ENCODE results near the gene FBLN1. TPM values are rescaled to one million over a fixed set of nuclear protein-coding genes. Genes with fewer than 3 reads are reported as not detected.

Gene FBLN1
- polyA plus RNA-seq, 1 donor from 2014 or later, result 3.4 TPM

GRCh38 chr22:45638834-45639746 lies 136.4 kb downstream of the FBLN1 start:
- Histone ChIP-seq H2AFZ (ENCODE audit: low read depth, low read length) (no peak overlapping the region), H3K4me3 (ENCODE audit: low read length) (no peak overlapping the region), H3K4me2 (ENCODE audit: low read length) (no peak overlapping the region), H4K20me1 (ENCODE audit: insufficient read depth) (no peaks in the 10 kb centered on the region), H3K9me3 (ENCODE audit: low read length) (no peaks in the 10 kb centered on the region), H3K27ac (ENCODE audit: low read length) (no peak overlapping the region), H3K36me3 (ENCODE audit: insufficient read depth, low read length) (no peaks in the 10 kb centered on the region), H3F3A (ENCODE audit: insufficient read depth, low read length, poor library complexity, severe bottlenecking) (no peaks in the 10 kb centered on the region), H3K9me2 (ENCODE audit: insufficient read depth, low read length) (no peaks in the 10 kb centered on the region), H3K9ac (ENCODE audit: low read length) (no peak overlapping the region), H3K79me2 (replicated peaks; ENCODE audit: insufficient read depth, low read length) (no peaks in the 10 kb centered on the region), H3K27me3 (ENCODE audit: insufficient read depth, low read depth, low read length) (no peaks in the 10 kb centered on the region)
- no peak for TF ChIP-seq POLR2AphosphoS5 (IDR thresholded peaks at IDR 0.05)
- no peak for TF ChIP-seq REST (IDR thresholded peaks at IDR 0.05; ENCODE audit: borderline replicate concordance)
- no peak for TF ChIP-seq TAF1 (IDR thresholded peaks at IDR 0.05; ENCODE audit: low read depth)
- no peak for TF ChIP-seq EP300 (conservative IDR thresholded peaks at IDR 0.05; ENCODE audit: poor library complexity, severe bottlenecking)
- no peak for TF ChIP-seq CTCF (IDR thresholded peaks at IDR 0.05; ENCODE audit: poor library complexity, severe bottlenecking)
- no peak for TF ChIP-seq EZH2 (IDR thresholded peaks at IDR 0.05; ENCODE audit: borderline replicate concordance, insufficient read depth, low read length, poor library complexity, severe bottlenecking)
- TF ChIP-seq RAD21 (conservative IDR thresholded peaks at IDR 0.05), result no peak
- no peak for TF ChIP-seq MXI1 (conservative IDR thresholded peaks at IDR 0.05; ENCODE audit: poor library complexity, severe bottlenecking)

- Histone ChIP-seq H3K27ac (ENCODE audit: low read length) (no peak overlapping the region), H3K9me3 (ENCODE audit: low read length) (no peaks in the 10 kb centered on the region), H3K4me3 (ENCODE audit: low read length) (no peak overlapping the region), H3K9me2 (ENCODE audit: insufficient read depth, low read length) (no peaks in the 10 kb centered on the region), H2AFZ (ENCODE audit: low read depth, low read length) (no peak overlapping the region), H3K36me3 (ENCODE audit: insufficient read depth, low read length) (no peaks in the 10 kb centered on the region), H3K79me2 (replicated peaks; ENCODE audit: insufficient read depth, low read length) (no peaks in the 10 kb centered on the region), H3F3A (ENCODE audit: insufficient read depth, low read length, poor library complexity, severe bottlenecking) (no peaks in the 10 kb centered on the region), H3K27me3 (ENCODE audit: insufficient read depth, low read depth, low read length) (no peaks in the 10 kb centered on the region), H4K20me1 (ENCODE audit: insufficient read depth) (no peaks in the 10 kb centered on the region), H3K4me2 (ENCODE audit: low read length) (no peak overlapping the region), H3K9ac (ENCODE audit: low read length) (no peak overlapping the region)
- TF ChIP-seq EP300 (conservative IDR thresholded peaks at IDR 0.05; ENCODE audit: poor library complexity, severe bottlenecking) (no peak), EZH2 (IDR thresholded peaks at IDR 0.05; ENCODE audit: borderline replicate concordance, insufficient read depth, low read length, poor library complexity, severe bottlenecking) (no peak), TAF1 (IDR thresholded peaks at IDR 0.05; ENCODE audit: low read depth) (no peak), MXI1 (conservative IDR thresholded peaks at IDR 0.05; ENCODE audit: poor library complexity, severe bottlenecking) (no peak), SMC3 (conservative IDR thresholded peaks at IDR 0.05; ENCODE audit: poor library complexity) (no peak), POLR2AphosphoS5 (IDR thresholded peaks at IDR 0.05) (no peak)
Observed at GRCh38 chr22:45639747-45640102, 137.0 kb downstream of the FBLN1 start.

All from neural cell (in vitro differentiated cells).